ENCODE measurements around the gene SMYD3.

DNA sequence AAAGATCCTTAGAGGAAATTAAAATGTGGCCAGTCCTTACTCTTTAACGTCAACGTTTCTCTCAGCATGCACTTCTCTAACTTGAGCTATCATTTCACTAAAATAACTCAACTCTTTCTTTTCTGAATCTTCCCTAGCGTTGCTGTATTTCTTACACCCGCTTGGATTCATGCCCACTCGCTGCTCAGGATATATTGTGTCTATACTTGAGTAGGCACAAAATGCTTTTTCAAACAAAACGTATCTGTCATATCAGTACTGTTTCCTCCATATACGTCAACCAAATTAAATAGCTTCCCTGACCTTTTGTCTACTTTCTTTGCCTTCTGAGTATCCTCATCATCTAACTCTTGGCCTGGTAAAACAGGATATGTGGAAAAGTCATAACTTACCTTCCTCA, 549.7 kb downstream of the SMYD3 start:
- TF ChIP-seq, protein P1, sequence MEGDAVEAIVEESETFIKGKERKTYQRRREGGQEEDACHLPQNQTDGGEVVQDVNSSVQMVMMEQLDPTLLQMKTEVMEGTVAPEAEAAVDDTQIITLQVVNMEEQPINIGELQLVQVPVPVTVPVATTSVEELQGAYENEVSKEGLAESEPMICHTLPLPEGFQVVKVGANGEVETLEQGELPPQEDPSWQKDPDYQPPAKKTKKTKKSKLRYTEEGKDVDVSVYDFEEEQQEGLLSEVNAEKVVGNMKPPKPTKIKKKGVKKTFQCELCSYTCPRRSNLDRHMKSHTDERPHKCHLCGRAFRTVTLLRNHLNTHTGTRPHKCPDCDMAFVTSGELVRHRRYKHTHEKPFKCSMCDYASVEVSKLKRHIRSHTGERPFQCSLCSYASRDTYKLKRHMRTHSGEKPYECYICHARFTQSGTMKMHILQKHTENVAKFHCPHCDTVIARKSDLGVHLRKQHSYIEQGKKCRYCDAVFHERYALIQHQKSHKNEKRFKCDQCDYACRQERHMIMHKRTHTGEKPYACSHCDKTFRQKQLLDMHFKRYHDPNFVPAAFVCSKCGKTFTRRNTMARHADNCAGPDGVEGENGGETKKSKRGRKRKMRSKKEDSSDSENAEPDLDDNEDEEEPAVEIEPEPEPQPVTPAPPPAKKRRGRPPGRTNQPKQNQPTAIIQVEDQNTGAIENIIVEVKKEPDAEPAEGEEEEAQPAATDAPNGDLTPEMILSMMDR (IDR thresholded peaks at IDR 0.05), result no peak
- TF ChIP-seq POLR2A (IDR thresholded peaks at IDR 0.05), result no peak

Measured in adrenal gland (tissue), 5 donors.